Neural cell (in vitro differentiated cells): ENCODE data around the gene RPP14. TPM values are rescaled to one million over a fixed set of nuclear protein-coding genes. Genes with fewer than 3 reads are reported as not detected.

Experiments used
- H2AFZ ChIP-seq: fragments of 200-600, 300-800 bp; sonication (generic), shearing (Covaris generic); 2 replicates; pipeline ENCODE4 v1.6.0; 2014; ENCODE audit warnings: low read depth, mild to moderate bottlenecking, antibody characterized with exemption, low read length, moderate library complexity
- H3F3A ChIP-seq: fragments of 200-600 bp; shearing (Covaris generic); 2 replicates; pipeline ENCODE4 v1.6.1; 2016; ENCODE audit warnings: mild to moderate bottlenecking, moderate library complexity, mixed read lengths, antibody characterized with exemption, low read length; ENCODE audit not compliant: insufficient read depth, poor library complexity, severe bottlenecking
- H3K27ac ChIP-seq: fragments of 200-600, 300-800 bp; sonication (generic), shearing (Covaris generic); 2 replicates; pipeline ENCODE4 v1.5.1; 2014; ENCODE audit warnings: mild to moderate bottlenecking, low read length, moderate library complexity
- H3K27me3 ChIP-seq: fragments of 300-800, 200-600 bp; sonication (generic), shearing (Covaris generic); 2 replicates; pipeline ENCODE4 v1.6.0; 2014; ENCODE audit warnings: mild to moderate bottlenecking, low read depth, low read length, moderate library complexity; ENCODE audit not compliant: insufficient read depth
- H3K36me3 ChIP-seq: fragments of 300-800, 200-600 bp; sonication (generic), shearing (Covaris generic); 2 replicates; pipeline ENCODE4 v1.5.1; 2014; ENCODE audit warnings: mild to moderate bottlenecking, antibody characterized with exemption, low read length, moderate library complexity; ENCODE audit not compliant: insufficient read depth
- H3K4me2 ChIP-seq: fragments of 300-800, 200-600 bp; sonication (generic), shearing (Covaris generic); 2 replicates; pipeline ENCODE4 v1.6.0; 2014; ENCODE audit warnings: mild to moderate bottlenecking, low read length
- H3K4me3 ChIP-seq: fragments of 300-800, 200-600 bp; sonication (generic), shearing (Covaris generic); 2 replicates; pipeline ENCODE4 v1.5.1; 2014; ENCODE audit warnings: mild to moderate bottlenecking, low read length, moderate library complexity
- H3K79me2 ChIP-seq: fragments of 200-600 bp; shearing (Covaris generic); replicated peaks from 2 replicates; pipeline ENCODE4 v1.6.0; 2014; ENCODE audit warnings: mild to moderate bottlenecking, low read length, moderate library complexity; ENCODE audit not compliant: insufficient read depth
- H3K9ac ChIP-seq: fragments of 300-800, 200-600 bp; sonication (generic), shearing (Covaris generic); 2 replicates; pipeline ENCODE4 v1.6.1; 2016; ENCODE audit warnings: mild to moderate bottlenecking, low read length, mixed read lengths
- H3K9me2 ChIP-seq: fragments of 200-600 bp; shearing (Covaris generic); 2 replicates; pipeline ENCODE4 v1.6.1; 2016; ENCODE audit warnings: mild to moderate bottlenecking, low read length, mixed read lengths; ENCODE audit not compliant: insufficient read depth
- H3K9me3 ChIP-seq: fragments of 200-600, 300-800 bp; sonication (generic), shearing (Covaris generic); 2 replicates; pipeline ENCODE4 v1.6.1; 2016; ENCODE audit warnings: mild to moderate bottlenecking, mixed run types, low read length, moderate library complexity, mixed read lengths
- H4K20me1 ChIP-seq: fragments of 200-600 bp; shearing (Covaris generic); 2 replicates; pipeline ENCODE4 v1.6.1; 2016; ENCODE audit warnings: mild to moderate bottlenecking, mixed run types; ENCODE audit not compliant: insufficient read depth
- CTCF ChIP-seq: fragments of 450-650 bp; IDR thresholded peaks from 2 replicates; pipeline ENCODE4 v1.5.1; 2014; ENCODE audit warnings: antibody characterized with exemption, mild to moderate bottlenecking, moderate library complexity; ENCODE audit not compliant: poor library complexity, severe bottlenecking
- EP300 ChIP-seq: fragments of 450-650 bp; conservative IDR thresholded peaks from 2 replicates; pipeline ENCODE4 v1.6.1; 2014; ENCODE audit warnings: antibody characterized with exemption, mild to moderate bottlenecking, moderate library complexity; ENCODE audit not compliant: poor library complexity, severe bottlenecking
- EZH2 ChIP-seq: fragments of 200-600, 300-800 bp; shearing (Covaris generic), sonication (generic); IDR thresholded peaks from 2 replicates; pipeline ENCODE4 v1.6.1; 2014; ENCODE audit warnings: antibody characterized with exemption, low read length, borderline replicate concordance, mild to moderate bottlenecking; ENCODE audit not compliant: insufficient read depth, poor library complexity, severe bottlenecking
- MXI1 ChIP-seq: fragments of 450-650 bp; conservative IDR thresholded peaks from 2 replicates; pipeline ENCODE4 v1.6.1; 2014; ENCODE audit warnings: antibody characterized with exemption, mild to moderate bottlenecking; ENCODE audit not compliant: poor library complexity, severe bottlenecking
- POLR2AphosphoS5 ChIP-seq: IDR thresholded peaks from 2 replicates; pipeline ENCODE4 v1.6.1; 2012
- RAD21 ChIP-seq: fragments of 450-650 bp; conservative IDR thresholded peaks from 2 replicates; pipeline ENCODE4 v1.6.1; 2014; ENCODE audit warnings: antibody characterized with exemption, mild to moderate bottlenecking, moderate library complexity
- REST ChIP-seq: IDR thresholded peaks from 2 replicates; pipeline ENCODE4 v1.6.1; 2012; ENCODE audit warnings: borderline replicate concordance
- SMC3 ChIP-seq: fragments of 450-650 bp; conservative IDR thresholded peaks from 2 replicates; pipeline ENCODE4 v1.6.1; 2014; ENCODE audit warnings: antibody characterized with exemption, mild to moderate bottlenecking, moderate library complexity; ENCODE audit not compliant: poor library complexity
- TAF1 ChIP-seq: IDR thresholded peaks from 2 replicates; pipeline ENCODE4 v1.6.1; 2012; ENCODE audit warnings: low read depth
- polyA plus RNA-seq: library from polyadenylated mRNA; depleted of rRNA; stranded (reverse); fragments of >200 nt; gene quantifications from 2 replicates; pipeline ENCODE4 v1.2.3, GENCODE V29; 2014

Gene RPP14
- polyA plus RNA-seq, 1 donor from 2014 or later: 13.0 TPM

GRCh38 chr3:58291671-58292338, 14.2 kb upstream of the RPP14 start:
- Histone ChIP-seq H3K27ac (peak overlapping the region; percentile 71), H3K79me2 (no peaks in the 10 kb centered on the region), H2AFZ (no peak overlapping the region), H3K9me3 (no peaks in the 10 kb centered on the region), H3K4me3 (peak overlapping the region; percentile 39), H3K36me3 (no peaks in the 10 kb centered on the region), H3K9ac (peak overlapping the region; percentile 4), H3K9me2 (no peaks in the 10 kb centered on the region), H3K27me3 (no peaks in the 10 kb centered on the region), H3F3A (no peaks in the 10 kb centered on the region), H4K20me1 (no peaks in the 10 kb centered on the region), H3K4me2 (no peak overlapping the region)
- TF ChIP-seq MXI1 (peak; percentile 16), EZH2 (no peak), POLR2AphosphoS5 (no peak), SMC3 (no peak), CTCF (no peak), RAD21 (no peak), TAF1 (no peak), REST (peak; percentile 76), EP300 (peak; percentile 32)

DNA sequence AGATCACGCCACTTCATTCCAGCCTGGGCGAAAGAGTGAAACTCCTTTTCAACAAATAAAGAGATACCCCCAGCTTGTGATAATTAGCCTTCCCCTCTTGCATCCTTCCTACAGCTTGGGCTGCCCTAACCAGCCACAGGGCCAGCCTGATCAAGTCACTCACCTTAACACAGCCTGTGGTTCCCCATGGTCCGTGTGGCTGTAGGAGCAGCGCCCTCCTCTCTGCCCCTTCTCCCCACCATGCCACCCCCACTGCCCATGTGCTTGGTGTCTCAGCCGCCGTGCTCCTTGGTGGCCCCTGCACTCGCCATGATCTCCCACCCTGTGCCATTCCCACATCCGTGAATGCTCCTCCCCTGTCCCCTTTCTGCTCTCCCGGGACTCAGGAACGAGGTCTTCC, 13.2 kb upstream of the RPP14 start:
- Histone ChIP-seq H3K79me2 (no peaks in the 10 kb centered on the region), H3K4me2 (no peak overlapping the region), H3K27me3 (no peaks in the 10 kb centered on the region), H3K9me3 (no peaks in the 10 kb centered on the region), H3K4me3 (no peak overlapping the region), H3K27ac (no peak overlapping the region), H2AFZ (no peak overlapping the region), H4K20me1 (no peaks in the 10 kb centered on the region), H3K9me2 (no peaks in the 10 kb centered on the region), H3K9ac (no peak overlapping the region), H3F3A (no peaks in the 10 kb centered on the region), H3K36me3 (no peaks in the 10 kb centered on the region)
- TF ChIP-seq RAD21 (no peak), REST (no peak), CTCF (no peak), MXI1 (no peak), TAF1 (no peak), POLR2AphosphoS5 (no peak), EP300 (no peak), SMC3 (no peak), EZH2 (no peak)
